Fibroblast of villous mesenchyme (primary cell): ENCODE results near the gene DPPA5. TPM values are rescaled to one million over a fixed set of nuclear protein-coding genes. Genes with fewer than 3 reads are reported as not detected.

Source experiments
- DNase-seq: peaks from one replicate; pipeline ENCODE4 v3.0.0-alpha.2; 2010; ENCODE audit warnings: low read depth
- H3K4me3 ChIP-seq: 2 replicates; pipeline ENCODE4 v1.5.1; 2011; ENCODE audit warnings: low read depth, mild to moderate bottlenecking, low read length
- CTCF ChIP-seq: IDR thresholded peaks from 2 replicates; pipeline ENCODE4 v1.5.1; 2012; ENCODE audit warnings: low read depth, mild to moderate bottlenecking, low read length; ENCODE audit not compliant: insufficient read depth
- total RNA-seq: library from RNA; depleted of rRNA; stranded (reverse); fragments of >200 nt; gene quantifications from 2 replicates; pipeline ENCODE4 v1.2.3, GENCODE V29; 2012

The DPPA5 gene
- total RNA-seq, 1 donor = not detected

DNA sequence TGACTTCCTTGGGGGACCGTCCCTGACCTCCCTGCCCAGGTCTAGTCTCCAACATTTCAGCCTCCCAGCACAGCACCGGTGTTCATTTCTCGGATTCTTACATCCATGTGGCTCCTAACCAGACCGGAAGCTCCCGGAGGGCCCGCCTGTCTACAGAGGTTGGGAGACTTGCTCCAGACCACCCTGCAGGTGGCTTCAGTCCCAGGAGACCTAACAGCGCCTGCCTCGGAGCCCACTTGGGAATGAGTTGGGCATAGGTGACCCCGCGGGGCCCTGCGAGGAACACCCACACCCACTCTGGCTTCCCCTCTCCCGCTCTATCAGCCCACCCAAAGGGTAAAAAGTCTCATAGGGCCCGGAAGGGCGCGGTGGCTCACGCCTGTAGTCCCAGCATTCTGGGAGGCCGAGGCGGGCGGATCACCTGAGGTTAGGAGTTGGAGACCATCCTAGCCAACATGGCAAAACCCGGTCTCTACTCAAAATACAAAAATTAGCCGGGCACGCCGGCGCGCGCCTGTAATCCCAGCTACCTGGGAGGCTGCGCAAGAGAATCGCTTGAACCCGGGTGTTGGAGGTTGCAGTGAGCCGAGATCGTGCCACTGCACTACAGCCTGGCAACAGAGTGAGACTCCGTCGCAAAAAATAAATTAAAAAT lies 5.4 kb downstream of the DPPA5 start:
- no peak overlapping the region for H3K4me3 ChIP-seq
- no peak for TF ChIP-seq CTCF
- no peak for DNase-seq

DNA sequence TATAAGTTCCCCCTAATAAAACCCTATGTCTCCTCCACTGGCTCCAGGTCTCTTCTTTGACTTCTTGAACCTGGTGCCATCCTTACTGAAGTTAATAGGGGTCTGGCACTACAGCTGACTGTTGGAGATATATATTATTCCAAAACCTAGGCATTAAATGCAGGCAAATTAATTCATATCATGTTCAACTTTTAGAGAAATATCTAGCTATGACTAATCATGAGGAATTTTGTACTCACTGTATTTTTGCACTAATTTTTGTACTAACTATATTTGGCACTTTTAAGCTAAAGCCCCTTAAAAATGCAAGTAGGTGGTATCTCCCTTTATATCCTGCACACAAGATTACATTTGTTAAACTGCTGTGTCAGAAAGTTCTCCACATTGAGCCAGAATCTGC lies 10.9 kb downstream of the DPPA5 start:
- no peak overlapping the region for H3K4me3 ChIP-seq
- no peak for DNase-seq
- no peak for TF ChIP-seq CTCF

DNA sequence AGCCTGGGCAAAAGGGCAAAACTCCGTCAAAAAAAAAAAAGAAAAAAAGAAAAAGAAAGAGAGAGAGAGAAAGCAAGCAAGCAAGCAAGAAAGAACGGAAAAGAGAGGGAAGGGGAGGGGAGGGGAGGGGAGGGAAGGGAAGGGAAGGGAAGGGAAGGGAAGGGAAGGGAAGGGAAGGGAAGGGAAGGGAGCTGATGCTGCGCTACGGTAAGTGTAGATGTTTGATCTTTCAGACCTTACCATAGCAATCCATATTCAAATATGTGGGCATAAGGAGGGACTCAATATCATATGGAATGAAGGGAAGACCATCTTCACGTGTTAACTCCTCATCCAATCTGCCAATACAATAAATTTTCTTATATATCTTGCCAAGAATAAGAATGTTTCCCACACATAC lies 11.9 kb downstream of the DPPA5 start:
- no peak overlapping the region for H3K4me3 ChIP-seq
- no peak for DNase-seq
- no peak for TF ChIP-seq CTCF

- TF ChIP-seq CTCF = no peak
- DNase-seq = no peak
- H3K4me3 ChIP-seq = no peak overlapping the region
Observed at GRCh38 chr6:73341335-73341734, 12.7 kb downstream of the DPPA5 start.

GRCh38 chr6:73340048-73340447 lies 14.0 kb downstream of the DPPA5 start:
- H3K4me3 ChIP-seq = no peak overlapping the region
- no peak for TF ChIP-seq CTCF
- DNase-seq = no peak

DNA sequence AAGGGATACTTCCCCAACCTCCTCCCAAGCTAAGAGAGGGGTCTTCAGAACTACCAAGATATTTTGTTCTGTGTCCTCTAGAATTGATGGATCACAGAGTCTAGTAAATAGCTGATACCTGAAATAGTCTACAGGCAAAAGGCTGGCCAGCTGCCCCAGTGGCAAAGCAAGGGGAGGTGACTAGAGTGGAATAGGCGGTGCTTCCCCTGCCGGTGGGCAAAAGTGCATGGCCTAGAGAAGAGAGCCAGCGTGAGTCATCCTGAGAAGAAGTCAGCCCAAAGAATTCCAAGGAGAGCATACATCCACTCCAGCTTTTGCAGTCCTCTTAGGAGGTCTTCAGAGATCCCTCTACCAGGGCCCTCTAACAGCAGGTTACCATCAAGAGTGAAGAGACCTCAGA lies 14.7 kb downstream of the DPPA5 start:
- DNase-seq = no peak
- TF ChIP-seq CTCF = no peak
- no peak overlapping the region for H3K4me3 ChIP-seq

GRCh38 chr6:73329201-73329600 lies 24.9 kb downstream of the DPPA5 start:
- DNase-seq = no peak
- TF ChIP-seq CTCF = no peak
- H3K4me3 ChIP-seq = no peak overlapping the region
